MM.1S (cell line): ENCODE data around the gene C7orf33.
"Not testable (repeated sequence)": the region's sequence is repeated elsewhere in the genome, so short reads cannot be mapped to it uniquely, and the experiment has no call there.

ENCODE experiments used
- DNase-seq: peaks from one replicate; pipeline ENCODE4 v3.0.0-alpha.2; 2015
- H2AFZ ChIP-seq: fragments of 300-600 bp; sonication (generic); 2 replicates; pipeline ENCODE4 v1.6.0; 2016; ENCODE audit warnings: antibody characterized with exemption, low read length
- H3F3A ChIP-seq: fragments of 300-600 bp; sonication (generic); 2 replicates; pipeline ENCODE4 v1.6.1; 2016; ENCODE audit warnings: mild to moderate bottlenecking, antibody characterized with exemption, low read length, moderate library complexity, mixed read lengths; ENCODE audit not compliant: insufficient read depth
- H3K27ac ChIP-seq: fragments of 300-600 bp; sonication (generic); 2 replicates; pipeline ENCODE4 v1.5.1; 2016; ENCODE audit warnings: mild to moderate bottlenecking, low read length
- H3K27me3 ChIP-seq: fragments of 300-600 bp; sonication (generic); replicated peaks from 2 replicates; pipeline ENCODE4 v1.6.0; 2016; ENCODE audit warnings: low read length; ENCODE audit not compliant: insufficient read depth
- H3K36me3 ChIP-seq: fragments of 300-600 bp; sonication (generic); replicated peaks from 2 replicates; pipeline ENCODE4 v1.6.1; 2016; ENCODE audit warnings: mild to moderate bottlenecking, low read length, mixed read lengths; ENCODE audit not compliant: insufficient read depth
- H3K4me1 ChIP-seq: fragments of 300-600 bp; sonication (generic); 2 replicates; pipeline ENCODE4 v1.6.1; 2016; ENCODE audit warnings: low read length, mixed read lengths
- H3K4me2 ChIP-seq: fragments of 300-600 bp; sonication (generic); 2 replicates; pipeline ENCODE4 v1.6.0; 2016; ENCODE audit warnings: low read depth, low read length
- H3K4me3 ChIP-seq: fragments of 300-600 bp; sonication (generic); 2 replicates; pipeline ENCODE4 v1.5.1; 2016; ENCODE audit warnings: low read length, mixed read lengths
- H3K79me2 ChIP-seq: fragments of 300-600 bp; sonication (generic); 2 replicates; pipeline ENCODE4 v1.6.1; 2016; ENCODE audit warnings: mixed run types, low read length, mixed read lengths
- H3K9ac ChIP-seq: fragments of 300-600 bp; sonication (generic); 2 replicates; pipeline ENCODE4 v1.6.1; 2016; ENCODE audit warnings: low read length, mixed read lengths
- H3K9me2 ChIP-seq: fragments of 300-600 bp; sonication (generic); replicated peaks from 2 replicates; pipeline ENCODE4 v1.6.1; 2016; ENCODE audit warnings: mild to moderate bottlenecking, low read length, mixed read lengths; ENCODE audit not compliant: insufficient read depth
- H3K9me3 ChIP-seq: fragments of 300-600 bp; sonication (generic); replicated peaks from 2 replicates; pipeline ENCODE4 v1.6.1; 2016; ENCODE audit warnings: mild to moderate bottlenecking, low read length, mixed read lengths; ENCODE audit not compliant: insufficient read depth
- H4K20me1 ChIP-seq: fragments of 300-600 bp; sonication (generic); 2 replicates; pipeline ENCODE4 v1.6.1; 2016; ENCODE audit warnings: mild to moderate bottlenecking, low read length, moderate library complexity, mixed read lengths; ENCODE audit not compliant: insufficient read depth
- CTCF ChIP-seq: fragments of 300-600 bp; sonication (generic); IDR thresholded peaks from 2 replicates; pipeline ENCODE4 v1.5.1; 2016; ENCODE audit warnings: antibody characterized with exemption, low read length, mixed read lengths
- EZH2 ChIP-seq: fragments of 300-600 bp; sonication (generic); optimal IDR thresholded peaks from 2 replicates; pipeline ENCODE3; 2017; ENCODE audit warnings: low read depth, mild to moderate bottlenecking, antibody characterized with exemption, low read length, mixed read lengths
- EZH2phosphoT487 ChIP-seq: fragments of 300-600 bp; sonication (generic); IDR thresholded peaks from 2 replicates; pipeline ENCODE4 v1.6.1; 2018; ENCODE audit warnings: antibody characterized with exemption, low read length

Gene C7orf33

DNA sequence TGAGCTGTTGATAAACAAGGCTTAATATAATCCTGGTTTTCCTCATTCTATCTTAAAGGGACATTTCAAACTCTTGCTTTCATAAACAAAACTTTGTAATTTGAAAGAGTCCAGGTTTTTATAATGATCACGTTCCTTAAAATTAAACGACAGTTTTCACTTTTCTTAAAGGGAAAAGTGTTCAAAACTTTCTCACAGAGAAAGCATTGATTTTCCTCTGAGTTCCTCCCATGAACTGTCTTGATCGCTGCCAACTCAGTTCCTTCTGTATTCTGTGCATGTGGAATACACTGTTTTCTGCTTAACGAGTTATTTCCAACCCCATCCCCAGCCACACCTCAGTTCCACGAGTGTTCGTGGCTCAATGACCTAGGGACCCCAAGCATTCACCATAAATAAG is 2.4 kb upstream of the C7orf33 start:
- no peak for TF ChIP-seq EZH2
- no peak for TF ChIP-seq CTCF
- no peak for TF ChIP-seq EZH2phosphoT487
- no peak overlapping the region for H3K4me2 ChIP-seq
- no peaks in the 10 kb centered on the region for H3K36me3 ChIP-seq

GRCh38 chr7:148588670-148589131 is 1.9 kb upstream of the C7orf33 start:
- Histone ChIP-seq H3K9ac (no peak overlapping the region), H3K9me2 (no peaks in the 10 kb centered on the region), H3K4me1 (peaks cover 15% of the 10 kb centered on the region), H3K27ac (no peak overlapping the region), H3K36me3 (no peaks in the 10 kb centered on the region), H4K20me1 (no peaks in the 10 kb centered on the region), H3K4me3 (no peak overlapping the region), H3K4me2 (no peak overlapping the region), H3K9me3 (no peaks in the 10 kb centered on the region), H3K79me2 (no peaks in the 10 kb centered on the region), H3K27me3 (no peaks in the 10 kb centered on the region), H2AFZ (no peak overlapping the region), H3F3A (peaks cover 10% of the 10 kb centered on the region; the same call in 1 of the 2 replicates)
- TF ChIP-seq EZH2phosphoT487 (no peak), EZH2 (no peak), CTCF (no peak)
- DNase-seq: peak; percentile 4

More for the DNA sequence above, 2.4 kb upstream of the C7orf33 start:
- peaks cover 18% of the 10 kb centered on the region for H3K4me1 ChIP-seq
- no peaks in the 10 kb centered on the region for H3K9me3 ChIP-seq
- H3K27me3 ChIP-seq: no peaks in the 10 kb centered on the region
- H2AFZ ChIP-seq: no peak overlapping the region
- H3K9me2 ChIP-seq: no peaks in the 10 kb centered on the region
- H3K9ac ChIP-seq: no peak overlapping the region
- DNase-seq: peak; percentile 4
- H4K20me1 ChIP-seq: no peaks in the 10 kb centered on the region
- peaks cover 10% of the 10 kb centered on the region; the same call in 1 of the 2 replicates for H3F3A ChIP-seq
- no peaks in the 10 kb centered on the region for H3K79me2 ChIP-seq
- no peak overlapping the region for H3K4me3 ChIP-seq
- H3K27ac ChIP-seq: no peak overlapping the region

DNA sequence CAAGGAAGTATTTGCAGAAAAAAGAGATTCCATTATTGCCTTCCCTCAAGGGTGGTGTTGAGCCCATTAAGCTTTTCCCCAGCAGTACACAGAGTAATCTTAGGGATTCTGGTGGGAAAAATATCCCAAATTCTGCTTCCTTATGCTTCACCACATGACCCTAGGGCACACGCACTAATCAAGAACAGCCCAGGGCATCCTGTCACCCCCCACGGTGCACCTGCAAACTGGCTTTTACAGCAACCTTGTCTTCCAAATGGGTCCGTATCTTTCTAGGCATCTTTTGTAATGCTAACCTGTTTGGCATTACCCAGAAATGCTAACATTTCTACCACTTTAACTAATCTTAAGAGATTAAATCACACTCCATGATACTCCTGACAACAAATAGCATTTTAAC is 926 bp upstream of the C7orf33 start:
- no peak overlapping the region for H3K4me2 ChIP-seq

GRCh38 chr7:148596354-148596753 is 5.8 kb downstream of the C7orf33 start:
- H3K4me3 ChIP-seq, H3K9ac ChIP-seq, H4K20me1 ChIP-seq, H3F3A ChIP-seq, H3K27ac ChIP-seq, H3K36me3 ChIP-seq, H3K4me1 ChIP-seq, H3K79me2 ChIP-seq, H3K4me2 ChIP-seq, H3K9me3 ChIP-seq, H3K9me2 ChIP-seq, DNase-seq, H2AFZ ChIP-seq, H3K27me3 ChIP-seq: not testable (repeated sequence)

More for the DNA sequence above, 926 bp upstream of the C7orf33 start:
- H3K4me1 ChIP-seq: peaks cover 7% of the 10 kb centered on the region
- TF ChIP-seq CTCF: no peak
- no peaks in the 10 kb centered on the region for H3K9me3 ChIP-seq
- H3K9me2 ChIP-seq: no peaks in the 10 kb centered on the region
- H3K9ac ChIP-seq: no peak overlapping the region
- H3K27ac ChIP-seq: no peak overlapping the region
- H4K20me1 ChIP-seq: no peaks in the 10 kb centered on the region
- H3K79me2 ChIP-seq: no peaks in the 10 kb centered on the region
- no peak overlapping the region for H2AFZ ChIP-seq
- peak; percentile 2 for DNase-seq
- H3K27me3 ChIP-seq: no peaks in the 10 kb centered on the region
- no peak overlapping the region for H3K4me3 ChIP-seq
- 0 out of 2 replicates have a peak, but pooled peaks cover 4% of the 10 kb centered on the region for H3F3A ChIP-seq
- H3K36me3 ChIP-seq: no peaks in the 10 kb centered on the region
